ENCODE results near the gene RRBP1.
A peak's percentile ranks its signal among the peaks of the same experiment; 100 is the strongest.

The RRBP1 gene

DNA sequence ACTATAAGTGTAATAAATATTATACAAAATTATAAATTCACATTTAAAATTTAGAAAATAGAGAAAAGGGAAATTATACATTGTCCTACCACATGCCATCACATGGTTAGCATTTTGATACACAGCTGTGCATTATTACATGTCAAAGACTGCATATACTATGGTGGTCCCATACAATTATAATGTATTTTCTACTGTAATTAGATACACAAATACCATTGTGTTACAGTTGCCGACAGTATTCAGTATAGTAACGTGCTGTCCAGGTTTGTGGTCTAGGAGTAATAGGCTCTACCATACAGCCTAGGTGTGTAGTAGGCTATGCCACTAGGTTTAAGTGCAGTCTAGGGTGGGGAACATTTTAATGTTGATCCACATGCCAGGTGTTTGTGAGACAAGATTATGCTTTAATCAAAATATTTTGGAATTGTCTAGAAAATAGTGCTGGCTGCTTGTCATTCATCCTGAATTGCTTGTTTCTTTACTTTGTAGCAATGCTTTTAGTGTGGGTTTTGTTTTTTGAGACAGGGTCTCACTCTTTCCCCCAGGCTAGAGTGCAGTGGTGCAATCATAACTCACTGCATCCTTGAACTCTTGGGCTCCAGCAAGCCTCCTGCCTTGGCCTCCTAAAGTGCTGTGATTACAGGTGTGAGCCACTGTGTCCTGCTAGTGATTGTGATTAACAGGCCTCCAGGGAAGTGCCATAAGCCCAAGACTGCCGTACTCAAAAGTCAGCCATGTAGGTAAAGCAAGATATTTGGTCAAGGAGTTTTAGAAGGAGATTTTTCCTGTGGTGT is 73.1 kb downstream of the RRBP1 start:
- DNase-seq, result no peak

DNA sequence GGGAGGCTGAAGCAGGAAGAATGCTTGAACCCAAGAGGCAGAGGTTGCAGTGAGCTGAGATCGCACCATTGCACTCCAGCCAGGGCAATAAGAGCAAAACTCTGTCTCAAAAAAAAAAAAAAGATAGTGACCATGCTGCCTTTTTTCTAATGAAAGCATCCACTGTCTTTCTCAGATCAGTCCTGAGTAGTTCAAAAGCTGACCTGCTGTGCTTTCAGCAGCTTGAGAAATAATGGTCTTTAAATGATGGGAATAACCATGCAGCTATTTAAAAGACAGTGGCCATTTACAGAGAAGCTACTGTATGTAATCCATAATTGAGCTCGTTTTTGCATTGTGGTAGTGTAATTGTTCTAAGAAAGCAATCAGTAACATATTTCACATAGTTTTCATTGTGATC is 76.0 kb downstream of the RRBP1 start:
- DNase-seq, result no peak

- DNase-seq, result no peak
These were observed 76.8 kb downstream of the RRBP1 start for GRCh38 chr20:17605131-17605660.

DNA sequence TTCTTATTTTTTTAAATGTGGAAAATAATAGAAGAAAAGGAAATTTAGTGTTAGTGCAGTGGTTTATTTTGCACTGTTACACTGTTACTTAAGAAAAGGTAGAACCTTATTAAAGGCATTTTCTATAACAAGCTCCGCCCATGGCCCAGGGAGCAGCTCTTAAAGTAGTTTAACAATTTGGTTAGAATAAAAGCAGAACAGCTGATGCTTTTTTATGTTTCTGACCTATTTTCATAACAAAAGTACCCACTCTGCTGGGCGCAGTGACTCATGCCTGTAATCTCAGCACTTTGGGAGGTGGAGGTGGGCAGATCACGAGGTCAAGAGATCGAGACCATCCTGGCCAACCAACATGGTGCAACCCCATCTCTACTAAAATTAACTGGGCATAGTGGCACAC is 79.5 kb downstream of the RRBP1 start:
- no peak for DNase-seq

GRCh38 chr20:17601957-17602356 is 80.1 kb downstream of the RRBP1 start:
- no peak for DNase-seq

DNA sequence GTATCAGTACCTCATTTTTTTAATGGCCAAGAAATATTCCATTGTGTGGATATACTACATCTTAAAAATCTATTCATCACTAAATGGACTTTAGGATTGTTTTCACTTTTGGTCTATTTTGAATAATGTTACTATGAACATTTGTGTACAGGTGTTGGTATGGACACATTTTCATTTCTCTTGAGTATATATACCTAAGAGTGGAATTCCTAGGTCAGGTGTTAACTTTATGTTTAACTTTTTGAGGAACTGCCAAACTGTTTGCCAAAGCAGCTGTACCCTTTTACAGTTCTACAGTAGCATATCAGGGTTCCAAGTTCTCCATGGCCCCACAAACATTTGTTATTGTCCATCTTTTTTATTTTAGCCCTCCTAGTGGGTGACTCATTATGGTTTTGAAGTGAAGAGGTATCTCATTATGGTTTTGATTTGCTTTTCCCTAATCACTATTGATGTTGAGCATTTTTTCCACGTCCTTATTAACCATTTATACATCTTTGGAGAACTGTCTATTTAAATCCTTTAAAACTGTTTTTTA is 84.0 kb downstream of the RRBP1 start:
- no peak for DNase-seq

- no peak for DNase-seq
These were observed 86.2 kb downstream of the RRBP1 start for GRCh38 chr20:17595856-17596255.

DNA sequence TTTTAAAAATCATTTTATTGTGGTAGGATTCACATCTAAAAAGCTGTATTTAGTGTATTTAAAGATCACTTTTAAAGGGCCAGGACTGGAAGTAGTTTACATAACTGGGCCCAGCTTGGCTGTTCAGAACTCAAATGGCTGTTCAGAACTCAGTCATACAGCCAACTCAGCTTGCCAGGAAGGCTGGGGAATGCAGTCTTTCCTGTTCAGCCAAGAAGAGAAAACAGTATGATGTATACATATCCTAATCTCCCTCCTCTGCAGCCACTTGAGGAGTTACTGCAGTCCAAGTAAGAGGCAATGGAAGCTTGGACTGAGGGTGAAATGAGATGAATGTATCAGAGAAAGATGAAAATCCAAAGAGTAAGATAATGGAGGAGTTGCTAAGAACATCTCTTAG is 87.6 kb downstream of the RRBP1 start:
- DNase-seq, result peak; percentile 39

- no peak for DNase-seq
These were observed 88.1 kb downstream of the RRBP1 start for GRCh38 chr20:17593902-17594301.

GRCh38 chr20:17590245-17590644 is 91.8 kb downstream of the RRBP1 start:
- no peak for DNase-seq

DNA sequence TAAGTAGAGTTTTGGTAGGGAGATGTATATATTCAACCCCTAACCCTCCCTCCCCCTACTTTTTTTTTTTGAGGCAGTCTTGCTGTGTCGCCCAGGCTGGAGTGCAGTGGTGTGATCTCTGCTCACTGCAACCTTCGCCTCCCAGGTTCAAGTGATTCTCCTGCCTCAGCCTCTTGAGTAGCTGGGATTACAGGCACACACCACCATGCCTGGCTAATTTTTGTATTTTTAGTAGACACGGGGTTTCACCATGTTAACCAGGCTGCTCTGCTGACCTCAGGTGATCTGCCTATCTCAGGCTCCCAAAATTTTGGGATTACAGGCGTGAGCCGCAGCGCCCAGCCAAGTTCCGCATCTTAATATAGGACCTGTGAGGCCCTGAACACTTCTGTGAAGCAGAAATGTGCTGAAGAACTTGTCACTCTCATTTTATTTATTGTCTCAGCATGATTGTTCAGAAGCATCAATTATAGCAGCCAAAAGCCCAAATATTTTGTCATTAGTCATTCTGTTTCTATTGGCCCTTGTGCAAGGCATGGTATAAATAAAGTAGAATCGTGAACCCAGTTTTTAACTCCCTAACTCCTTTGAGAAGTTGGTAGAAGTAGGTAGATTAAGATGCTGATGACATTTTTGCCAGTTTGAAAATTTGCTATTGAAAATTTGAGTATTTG is 92.7 kb downstream of the RRBP1 start:
- no peak for DNase-seq

GRCh38 chr20:17587824-17588223 is 94.2 kb downstream of the RRBP1 start:
- no peak for DNase-seq

GRCh38 chr20:17587148-17587547 is 94.9 kb downstream of the RRBP1 start:
- no peak for DNase-seq

- DNase-seq, result no peak
These were observed 95.8 kb downstream of the RRBP1 start for GRCh38 chr20:17586250-17586649.

DNA sequence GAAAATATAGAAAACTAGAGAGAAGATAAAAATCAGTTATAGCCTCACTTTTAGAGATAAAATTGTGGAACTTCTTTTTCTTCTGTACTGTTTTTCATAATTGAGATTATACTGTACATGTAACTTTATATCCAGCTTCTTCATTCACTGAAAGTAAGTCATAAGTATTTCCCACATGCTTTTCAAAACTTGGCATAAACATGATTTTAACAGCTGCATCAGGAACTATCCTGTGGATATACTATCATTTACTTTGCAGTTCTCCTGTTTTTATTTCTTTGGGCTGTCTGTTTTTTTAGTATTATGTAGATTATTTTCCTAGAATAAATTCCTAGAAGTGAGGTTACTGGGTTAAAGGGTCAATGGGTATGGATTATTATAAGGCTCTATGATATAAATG is 97.4 kb downstream of the RRBP1 start:
- no peak for DNase-seq

- no peak for DNase-seq
These were observed 98.9 kb downstream of the RRBP1 start for GRCh38 chr20:17583126-17583525.

DNA sequence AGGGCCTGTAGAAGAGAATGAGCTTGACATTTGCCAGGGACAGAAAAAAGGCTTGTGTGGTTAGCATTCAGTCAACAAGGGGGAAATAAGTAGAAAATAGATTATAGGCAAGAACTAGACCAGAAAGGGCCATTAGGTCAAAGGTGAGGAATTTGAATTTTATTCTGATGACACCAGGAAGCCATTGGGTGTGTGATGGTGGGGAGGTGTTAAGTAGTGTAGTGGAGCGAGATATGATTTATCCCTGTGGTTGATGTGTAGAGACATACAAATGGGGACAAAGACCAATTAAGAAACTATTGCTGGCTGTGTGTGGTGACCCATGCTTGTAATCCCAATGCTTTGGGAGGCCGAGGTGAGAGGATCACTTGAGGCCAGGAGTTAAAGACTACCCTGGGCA is 101.1 kb downstream of the RRBP1 start:
- no peak for DNase-seq

GRCh38 chr20:17579369-17580039 is 102.5 kb downstream of the RRBP1 start:
- DNase-seq, result no peak

GRCh38 chr20:17576215-17576614 is 105.8 kb downstream of the RRBP1 start:
- DNase-seq, result no peak

GRCh38 chr20:17573463-17573862 is 108.6 kb downstream of the RRBP1 start:
- no peak for DNase-seq

DNA sequence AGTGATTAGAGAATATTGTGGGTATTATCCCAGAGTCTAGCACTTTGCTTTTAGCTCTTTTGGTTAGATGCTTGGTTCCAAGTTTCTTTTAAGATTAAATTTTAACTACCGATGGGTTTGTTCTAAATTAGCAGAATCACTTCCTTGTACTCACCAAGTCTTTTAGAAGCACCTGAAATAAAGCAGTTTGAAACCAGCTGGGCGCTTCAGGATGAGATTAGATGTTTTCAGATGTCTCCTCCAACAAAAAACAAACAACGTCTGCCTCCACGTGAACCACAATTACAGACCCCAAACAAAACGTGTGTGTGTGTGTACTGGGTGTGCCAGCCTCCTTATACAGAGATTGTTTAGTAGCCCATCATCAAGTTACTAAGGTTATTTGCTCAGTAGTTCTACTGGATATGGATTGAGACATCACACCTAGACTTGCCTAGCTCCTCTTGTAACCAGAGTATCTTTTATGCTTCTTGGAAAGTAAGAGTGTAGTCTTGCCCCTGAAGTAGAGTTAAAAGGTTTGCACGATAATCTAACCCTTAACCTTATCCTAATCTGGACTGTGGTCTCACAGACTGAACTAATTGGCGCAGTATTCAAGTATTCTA is 109.9 kb downstream of the RRBP1 start:
- DNase-seq, result no peak

DNA sequence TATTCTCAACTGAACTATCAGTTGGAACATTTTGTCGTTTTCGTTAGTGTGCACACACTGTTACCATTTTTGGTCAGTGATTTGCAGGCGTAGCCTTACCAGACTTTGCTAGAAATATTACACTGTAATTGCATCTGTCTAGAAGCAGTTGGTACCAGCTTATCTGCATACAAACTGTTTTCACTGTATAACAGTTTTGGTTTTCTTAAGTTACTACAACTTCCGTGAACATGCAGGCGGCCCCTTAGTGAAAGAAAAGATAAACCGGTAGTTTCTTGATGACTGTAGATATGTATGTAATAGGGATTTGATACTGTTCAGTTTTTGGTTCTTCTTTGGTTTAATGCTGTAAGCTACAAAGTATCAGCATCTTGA is 110.9 kb downstream of the RRBP1 start:
- no peak for DNase-seq

Data from fibroblast of skin of abdomen (primary cell).